ENCODE measurements around the gene TADA2A.

The TADA2A gene

DNA sequence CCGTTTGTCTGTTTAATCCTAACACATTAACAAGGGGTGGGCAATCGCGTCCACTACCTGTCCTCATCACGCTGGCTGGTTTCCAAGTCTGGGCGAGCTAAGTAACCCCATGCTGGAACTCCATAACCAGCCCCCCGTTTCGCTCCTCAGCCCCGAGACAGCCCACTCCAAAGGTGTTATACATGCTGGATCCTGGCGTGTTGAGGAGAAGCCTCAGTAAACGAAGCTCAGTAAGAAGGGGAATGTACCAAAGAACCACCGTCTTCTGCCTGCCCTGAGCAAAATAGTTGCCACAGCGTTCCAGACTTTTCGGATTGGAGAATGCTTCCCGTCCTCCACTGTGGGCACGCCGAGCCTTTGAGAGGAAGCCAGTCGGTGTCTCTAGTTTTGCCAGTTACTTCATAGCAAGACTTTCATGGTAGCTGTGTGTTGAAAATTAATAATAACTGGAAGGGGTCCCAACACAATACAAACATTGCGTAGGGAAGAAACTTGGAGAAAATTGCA lies 47.0 kb upstream of the TADA2A start:
- Histone ChIP-seq H3K79me2 (ENCODE audit: control insufficient read depth, low read length) (peaks cover 45% of the 10 kb centered on the region), H3K9me2 (replicated peaks; ENCODE audit: control insufficient read depth, low read length) (no peaks in the 10 kb centered on the region), H3K9me3 (ENCODE audit: control insufficient read depth, insufficient read depth, low read length) (no peaks in the 10 kb centered on the region), H3K4me2 (ENCODE audit: low read length) (peak overlapping the region; percentile 89), H3K27ac (ENCODE audit: low read depth, low read length) (peak overlapping the region; percentile 79), H3K27me3 (ENCODE audit: control insufficient read depth, low read length) (no peaks in the 10 kb centered on the region), H4K20me1 (ENCODE audit: control insufficient read depth, insufficient read depth, low read depth, low read length) (peaks cover 11% of the 10 kb centered on the region; the same call in 1 of the 2 replicates), H3K4me3 (ENCODE audit: low read length) (peak overlapping the region; percentile 73), H3F3A (ENCODE audit: control insufficient read depth, insufficient read depth) (peaks cover 7% of the 10 kb centered on the region; the same call in 1 of the 2 replicates), H3K36me3 (ENCODE audit: control insufficient read depth, low read length) (peaks cover 24% of the 10 kb centered on the region), H3K4me1 (ENCODE audit: control insufficient read depth, low read length) (peaks cover 27% of the 10 kb centered on the region)
- TF ChIP-seq CTCF (IDR thresholded peaks at IDR 0.05; ENCODE audit: low read depth, low read length, poor library complexity, severe bottlenecking), result no peak
- TF ChIP-seq EZH2phosphoT487 (IDR thresholded peaks at IDR 0.05; ENCODE audit: borderline replicate concordance, low read length), result no peak

- H3F3A ChIP-seq (ENCODE audit: control insufficient read depth, insufficient read depth), result peaks cover 7% of the 10 kb centered on the region; the same call in 1 of the 2 replicates
- H3K9me2 ChIP-seq (replicated peaks; ENCODE audit: control insufficient read depth, low read length), result no peaks in the 10 kb centered on the region
- peaks cover 23% of the 10 kb centered on the region for H3K36me3 ChIP-seq (ENCODE audit: control insufficient read depth, low read length)
- H3K79me2 ChIP-seq (ENCODE audit: control insufficient read depth, low read length), result peaks cover 36% of the 10 kb centered on the region
- H3K9me3 ChIP-seq (ENCODE audit: control insufficient read depth, insufficient read depth, low read length), result no peaks in the 10 kb centered on the region
- H3K4me1 ChIP-seq (ENCODE audit: control insufficient read depth, low read length), result peaks cover 27% of the 10 kb centered on the region
- H3K4me2 ChIP-seq (ENCODE audit: low read length), result no peak overlapping the region
- no peak overlapping the region for H3K27ac ChIP-seq (ENCODE audit: low read depth, low read length)
- no peaks in the 10 kb centered on the region for H3K27me3 ChIP-seq (ENCODE audit: control insufficient read depth, low read length)
- no peak overlapping the region for H3K4me3 ChIP-seq (ENCODE audit: low read length)
- TF ChIP-seq CTCF (IDR thresholded peaks at IDR 0.05; ENCODE audit: low read depth, low read length, poor library complexity, severe bottlenecking) (no peak), EZH2phosphoT487 (IDR thresholded peaks at IDR 0.05; ENCODE audit: borderline replicate concordance, low read length) (no peak)
- H4K20me1 ChIP-seq (ENCODE audit: control insufficient read depth, insufficient read depth, low read depth, low read length), result peaks cover 11% of the 10 kb centered on the region; the same call in 1 of the 2 replicates
Observed at GRCh38 chr17:37360632-37361031, 46.1 kb upstream of the TADA2A start.

DNA sequence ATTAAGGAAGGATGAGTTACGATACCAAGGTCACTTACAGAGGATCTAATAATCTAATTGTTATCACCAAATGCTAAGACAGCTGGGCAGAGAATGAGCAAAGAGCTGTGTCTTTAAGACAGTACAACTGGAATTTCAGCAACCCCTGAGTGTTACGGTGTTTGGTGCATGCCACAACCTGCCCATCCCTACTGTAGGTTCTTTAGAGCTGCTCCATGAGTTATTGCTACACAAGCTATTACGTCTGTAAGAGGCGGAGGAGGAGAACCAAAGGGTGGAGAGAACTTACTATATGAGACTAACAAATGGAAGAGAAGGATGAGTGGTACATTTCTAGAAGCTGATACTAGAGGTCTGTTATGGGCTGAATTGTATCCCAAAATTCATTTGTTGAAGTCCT lies 45.1 kb upstream of the TADA2A start:
- H3K27me3 ChIP-seq (ENCODE audit: control insufficient read depth, low read length), result no peaks in the 10 kb centered on the region
- TF ChIP-seq EZH2phosphoT487 (IDR thresholded peaks at IDR 0.05; ENCODE audit: borderline replicate concordance, low read length) (no peak), CTCF (IDR thresholded peaks at IDR 0.05; ENCODE audit: low read depth, low read length, poor library complexity, severe bottlenecking) (no peak)
- peaks cover 26% of the 10 kb centered on the region for H3K79me2 ChIP-seq (ENCODE audit: control insufficient read depth, low read length)
- H3K4me2 ChIP-seq (ENCODE audit: low read length), result no peak overlapping the region
- peaks cover 23% of the 10 kb centered on the region for H3K36me3 ChIP-seq (ENCODE audit: control insufficient read depth, low read length)
- H4K20me1 ChIP-seq (ENCODE audit: control insufficient read depth, insufficient read depth, low read depth, low read length), result peaks cover 11% of the 10 kb centered on the region; the same call in 1 of the 2 replicates
- H3K27ac ChIP-seq (ENCODE audit: low read depth, low read length), result no peak overlapping the region
- H3K4me1 ChIP-seq (ENCODE audit: control insufficient read depth, low read length), result peaks cover 26% of the 10 kb centered on the region
- H3F3A ChIP-seq (ENCODE audit: control insufficient read depth, insufficient read depth), result peaks cover 7% of the 10 kb centered on the region; the same call in 1 of the 2 replicates
- H3K9me2 ChIP-seq (replicated peaks; ENCODE audit: control insufficient read depth, low read length), result no peaks in the 10 kb centered on the region
- no peak overlapping the region for H3K4me3 ChIP-seq (ENCODE audit: low read length)
- H3K9me3 ChIP-seq (ENCODE audit: control insufficient read depth, insufficient read depth, low read length), result no peaks in the 10 kb centered on the region
